ENCODE measurements around the gene FHDC1. TPM values are rescaled to one million over a fixed set of nuclear protein-coding genes. Genes with fewer than 3 reads are reported as not detected.

FHDC1 gene
- total and polyA plus RNA-seq, 10 of the 15 experiments (the other 5 are each of a cell fraction or from before 2014, with no cell fraction given) = 0.04 to 0.12 (median 0.06) TPM; not detected in 3

- TF ChIP-seq HSF1 (IDR thresholded peaks at IDR 0.05; ENCODE audit: low read depth, low read length) (no peak), ATF7 (IDR thresholded peaks at IDR 0.05; ENCODE audit: low read depth) (no peak), SIX5 (IDR thresholded peaks at IDR 0.05; ENCODE audit: low read depth, low read length, severe bottlenecking) (no peak), BCL11A (IDR thresholded peaks at IDR 0.05; ENCODE audit: low read depth, low read length) (no peak)
These were observed 15.4 kb upstream of the FHDC1 start (continued) for GRCh38 chr4:152920768-152921167.

GRCh38 chr4:152921284-152921683 is 14.8 kb upstream of the FHDC1 start:
- Histone ChIP-seq H3K4me1 (ENCODE audit: control insufficient read depth, insufficient read depth, low read length) (no peaks in the 10 kb centered on the region), H3K27ac (ENCODE audit: control insufficient read depth, insufficient read depth) (no peak overlapping the region), H2AFZ (ENCODE audit: control insufficient read depth, low read depth, low read length) (no peak overlapping the region), H3K4me2 (ENCODE audit: control insufficient read depth, insufficient read depth) (no peak overlapping the region), H3K9ac (ENCODE audit: control insufficient read depth, insufficient read depth, low read length) (no peak overlapping the region), H3K9me3 (replicated peaks; ENCODE audit: control insufficient read depth, insufficient read depth, low read length) (peaks cover 3% of the 10 kb centered on the region; the same call in 2 of the 3 replicates), H4K20me1 (ENCODE audit: control insufficient read depth, insufficient read depth) (no peaks in the 10 kb centered on the region), H3K36me3 (ENCODE audit: control insufficient read depth in 2 of 2, insufficient read depth in 2 of 2, low read length in 1 of 2) (no peaks in the 10 kb centered on the region), H3K79me2 (ENCODE audit: control insufficient read depth, insufficient read depth, low read length) (no peaks in the 10 kb centered on the region), H3K27me3 (replicated peaks in 1 of 2; ENCODE audit: control insufficient read depth in 2 of 2, insufficient read depth in 2 of 2, low read length in 1 of 2) (no peaks in the 10 kb centered on the region), H3K4me3 (no peak overlapping the region)
- no TSS peak for BruUV-seq (replicated peaks)
- POLR2A ChIA-PET = no interaction called here
- ATAC-seq (no peak), FAIRE-seq (no peak), DNase-seq (ENCODE audit: low read depth, low spot score) (no peak)
- intact Hi-C loops (cut with micrococcal nuclease; ENCODE audit: unreplicated experiment) (no loop called here), in situ Hi-C loops (cut with MboI) (no loop called here)
- RAD21 ChIA-PET (ENCODE audit: unreplicated experiment) = no interaction called here
- CTCF ChIA-PET = interaction anchor here (1.1 kb wide), 1 partner anchor 40 kb away, joined by 4 read pairs; no protein-coding TSS in a partner anchor
- SMC1A ChIA-PET (ENCODE audit: uncharacterized antibody, unreplicated experiment) = no interaction called here
- TF ChIP-seq, protein P1, sequence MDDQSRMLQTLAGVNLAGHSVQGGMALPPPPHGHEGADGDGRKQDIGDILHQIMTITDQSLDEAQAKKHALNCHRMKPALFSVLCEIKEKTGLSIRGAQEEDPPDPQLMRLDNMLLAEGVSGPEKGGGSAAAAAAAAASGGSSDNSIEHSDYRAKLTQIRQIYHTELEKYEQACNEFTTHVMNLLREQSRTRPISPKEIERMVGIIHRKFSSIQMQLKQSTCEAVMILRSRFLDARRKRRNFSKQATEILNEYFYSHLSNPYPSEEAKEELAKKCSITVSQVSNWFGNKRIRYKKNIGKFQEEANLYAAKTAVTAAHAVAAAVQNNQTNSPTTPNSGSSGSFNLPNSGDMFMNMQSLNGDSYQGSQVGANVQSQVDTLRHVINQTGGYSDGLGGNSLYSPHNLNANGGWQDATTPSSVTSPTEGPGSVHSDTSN (IDR thresholded peaks at IDR 0.05; ENCODE audit: insufficient replicate concordance, low read depth, low read length) = no peak
- TF ChIP-seq MXI1 (IDR thresholded peaks at IDR 0.05; ENCODE audit: low read depth, low read length) (no peak), NBN (IDR thresholded peaks at IDR 0.05) (no peak), IKZF2 (IDR thresholded peaks at IDR 0.05) (no peak), MEF2B (IDR thresholded peaks at IDR 0.05; ENCODE audit: partially characterized antibody, poor library complexity, severe bottlenecking) (no peak), POLR2AphosphoS5 (IDR thresholded peaks at IDR 0.05; ENCODE audit: low read length) (no peak), FOS (IDR thresholded peaks at IDR 0.05; ENCODE audit: borderline replicate concordance, extremely low read depth, insufficient read length) (no peak), LARP7 (IDR thresholded peaks at IDR 0.05) (no peak)
- TF ChIP-seq, protein P2, sequence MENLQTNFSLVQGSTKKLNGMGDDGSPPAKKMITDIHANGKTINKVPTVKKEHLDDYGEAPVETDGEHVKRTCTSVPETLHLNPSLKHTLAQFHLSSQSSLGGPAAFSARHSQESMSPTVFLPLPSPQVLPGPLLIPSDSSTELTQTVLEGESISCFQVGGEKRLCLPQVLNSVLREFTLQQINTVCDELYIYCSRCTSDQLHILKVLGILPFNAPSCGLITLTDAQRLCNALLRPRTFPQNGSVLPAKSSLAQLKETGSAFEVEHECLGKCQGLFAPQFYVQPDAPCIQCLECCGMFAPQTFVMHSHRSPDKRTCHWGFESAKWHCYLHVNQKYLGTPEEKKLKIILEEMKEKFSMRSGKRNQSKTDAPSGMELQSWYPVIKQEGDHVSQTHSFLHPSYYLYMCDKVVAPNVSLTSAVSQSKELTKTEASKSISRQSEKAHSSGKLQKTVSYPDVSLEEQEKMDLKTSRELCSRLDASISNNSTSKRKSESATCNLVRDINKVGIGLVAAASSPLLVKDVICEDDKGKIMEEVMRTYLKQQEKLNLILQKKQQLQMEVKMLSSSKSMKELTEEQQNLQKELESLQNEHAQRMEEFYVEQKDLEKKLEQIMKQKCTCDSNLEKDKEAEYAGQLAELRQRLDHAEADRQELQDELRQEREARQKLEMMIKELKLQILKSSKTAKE (IDR thresholded peaks at IDR 0.05; ENCODE audit: low read depth, poor library complexity, severe bottlenecking) = no peak
